Measurements from ENCODE around the gene MORF4L1. TPM values are rescaled to one million over a fixed set of nuclear protein-coding genes. Genes with fewer than 3 reads are reported as not detected.

The MORF4L1 gene
- total and polyA plus RNA-seq, 2 donors from 2014 or later: 319 to 325 TPM

GRCh38 chr15:78912316-78912715, 39.6 kb downstream of the MORF4L1 start:
- intact Hi-C loops (cut with DNase I): no loop called here
- Histone ChIP-seq H3K4me1 (ENCODE audit: control insufficient read depth in 2 of 3, insufficient read depth in 2 of 3, low read depth in 1 of 3, low read length in 3 of 3) (peaks cover 0 to 25% (median 0%) of the 10 kb centered on the region in 3 donors), H3K9me3 (ENCODE audit: control insufficient read depth in 2 of 3, insufficient read depth in 1 of 3, low read length in 3 of 3) (no peaks in the 10 kb centered on the region), H3K4me3 (ENCODE audit: low read length in 3 of 3) (no peak overlapping the region), H3K36me3 (ENCODE audit: control insufficient read depth in 2 of 3, insufficient read depth in 3 of 3, low read length in 3 of 3) (peaks cover 4 to 24% (median 15%) of the 10 kb centered on the region in 3 donors), H3K27me3 (ENCODE audit: control insufficient read depth, insufficient read depth, low read length) (no peaks in the 10 kb centered on the region), H3K27ac (ENCODE audit: low read depth in 2 of 2, low read length in 2 of 2) (no peak overlapping the region), H3K9ac (ENCODE audit: low read length in 3 of 3) (no peak overlapping the region)
- no peak for DNase-seq
- FAIRE-seq: no peak
- no peak for TF ChIP-seq CTCF (IDR thresholded peaks at IDR 0.05; ENCODE audit: borderline replicate concordance, extremely low read depth, insufficient read depth)

GRCh38 chr15:78913012-78913411, 40.3 kb downstream of the MORF4L1 start:
- peaks cover 0 to 25% (median 0%) of the 10 kb centered on the region in 3 donors for H3K4me1 ChIP-seq (ENCODE audit: control insufficient read depth in 2 of 3, insufficient read depth in 2 of 3, low read depth in 1 of 3, low read length in 3 of 3)
- FAIRE-seq (no peak), DNase-seq (no peak)
- no peaks in the 10 kb centered on the region for H3K9me3 ChIP-seq (ENCODE audit: control insufficient read depth in 2 of 3, insufficient read depth in 1 of 3, low read length in 3 of 3)
- intact Hi-C loops (cut with DNase I): no loop called here
- no peaks in the 10 kb centered on the region for H3K27me3 ChIP-seq (ENCODE audit: control insufficient read depth, insufficient read depth, low read length)
- no peak overlapping the region for H3K4me3 ChIP-seq (ENCODE audit: low read length in 3 of 3)
- TF ChIP-seq CTCF (IDR thresholded peaks at IDR 0.05; ENCODE audit: borderline replicate concordance, extremely low read depth, insufficient read depth): no peak
- peaks cover 3 to 22% (median 12%) of the 10 kb centered on the region in 3 donors for H3K36me3 ChIP-seq (ENCODE audit: control insufficient read depth in 2 of 3, insufficient read depth in 3 of 3, low read length in 3 of 3)
- peak overlapping the region; percentile 49 to 54 for H3K27ac ChIP-seq (ENCODE audit: low read depth in 2 of 2, low read length in 2 of 2)
- H3K9ac ChIP-seq (ENCODE audit: low read length in 3 of 3): no peak overlapping the region

GRCh38 chr15:78914027-78914764, 41.5 kb downstream of the MORF4L1 start:
- H3K36me3 ChIP-seq (ENCODE audit: control insufficient read depth in 2 of 3, insufficient read depth in 3 of 3, low read length in 3 of 3): peaks cover 3 to 22% (median 9%) of the 10 kb centered on the region in 3 donors
- peak overlapping the region; percentile 49 to 75 for H3K27ac ChIP-seq (ENCODE audit: low read depth in 2 of 2, low read length in 2 of 2)
- no peak overlapping the region for H3K4me3 ChIP-seq (ENCODE audit: low read length in 3 of 3)
- no peak for FAIRE-seq
- H3K27me3 ChIP-seq (ENCODE audit: control insufficient read depth, insufficient read depth, low read length): no peaks in the 10 kb centered on the region
- H3K9ac ChIP-seq (ENCODE audit: low read length in 3 of 3): no peak overlapping the region
- H3K4me1 ChIP-seq (ENCODE audit: control insufficient read depth in 2 of 3, insufficient read depth in 2 of 3, low read depth in 1 of 3, low read length in 3 of 3): peaks cover 0 to 25% (median 0%) of the 10 kb centered on the region in 3 donors
- DNase-seq: peak in 1 of 5 donors; percentile 52
- intact Hi-C loops (cut with DNase I): no loop called here
- TF ChIP-seq CTCF (IDR thresholded peaks at IDR 0.05; ENCODE audit: borderline replicate concordance, extremely low read depth, insufficient read depth): peak; percentile 70
- H3K9me3 ChIP-seq (ENCODE audit: control insufficient read depth in 2 of 3, insufficient read depth in 1 of 3, low read length in 3 of 3): no peaks in the 10 kb centered on the region
